NCI-H82 treated with DMSO at 0.1 percent for 48 hours (cell line): ENCODE measurements around the gene NAPEPLD.
"Not testable (repeated sequence)": the region's sequence is repeated elsewhere in the genome, so short reads cannot be mapped to it uniquely, and the experiment has no call there.

Experiments used
- DNase-seq: peaks from one replicate; lab custom pipeline; 2025; ENCODE audit not compliant: unreplicated experiment; lab: John Stamatoyannopoulos, UW

Gene NAPEPLD

DNA sequence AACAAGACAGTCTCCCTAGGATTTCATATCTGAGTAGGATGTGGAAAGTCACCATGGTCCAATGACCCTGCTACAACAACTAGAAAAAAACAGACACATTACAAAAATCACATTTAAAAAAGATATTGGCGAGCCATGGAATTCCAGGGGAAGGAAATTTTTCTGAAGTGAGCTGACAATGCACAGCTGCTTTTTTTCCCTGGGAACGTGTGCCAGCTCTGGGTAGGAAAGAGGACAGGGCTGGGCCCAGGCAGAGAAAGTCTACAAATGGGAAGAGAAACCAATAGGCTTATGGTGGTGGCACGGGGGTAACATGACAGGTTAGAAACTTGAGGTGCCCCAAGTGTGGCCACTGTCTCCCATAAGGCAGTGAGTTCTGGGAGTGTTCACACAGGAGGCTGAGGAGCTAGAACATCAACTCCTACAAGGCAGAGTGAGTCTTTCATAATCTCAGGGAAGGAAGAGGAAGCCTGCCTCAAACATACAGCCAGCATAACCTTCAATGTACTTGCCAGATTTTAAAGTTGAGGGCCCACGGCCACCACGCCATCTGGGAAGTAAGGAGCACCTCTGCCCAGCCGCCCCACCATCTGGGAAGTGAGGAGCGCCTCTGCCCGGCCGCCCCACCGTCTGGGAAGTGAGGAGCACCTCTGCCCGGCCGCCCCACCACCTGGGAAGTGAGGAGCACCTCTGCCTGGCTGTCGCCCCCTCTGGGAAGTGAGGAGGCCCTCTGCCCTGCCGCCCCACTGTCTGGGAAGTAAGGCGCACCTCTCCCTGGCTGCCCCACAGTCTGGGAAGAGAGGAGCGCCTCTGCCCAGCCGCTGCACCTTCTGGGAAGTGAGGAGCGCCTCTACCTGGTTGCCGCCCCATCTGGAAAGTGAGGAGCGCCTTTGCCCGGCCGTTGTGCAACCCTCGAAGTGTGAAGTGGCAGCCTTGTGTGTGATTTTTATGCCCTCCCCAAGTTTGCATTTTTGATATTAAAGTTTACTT is 80.2 kb downstream of the NAPEPLD start:
- DNase-seq = no peak

DNA sequence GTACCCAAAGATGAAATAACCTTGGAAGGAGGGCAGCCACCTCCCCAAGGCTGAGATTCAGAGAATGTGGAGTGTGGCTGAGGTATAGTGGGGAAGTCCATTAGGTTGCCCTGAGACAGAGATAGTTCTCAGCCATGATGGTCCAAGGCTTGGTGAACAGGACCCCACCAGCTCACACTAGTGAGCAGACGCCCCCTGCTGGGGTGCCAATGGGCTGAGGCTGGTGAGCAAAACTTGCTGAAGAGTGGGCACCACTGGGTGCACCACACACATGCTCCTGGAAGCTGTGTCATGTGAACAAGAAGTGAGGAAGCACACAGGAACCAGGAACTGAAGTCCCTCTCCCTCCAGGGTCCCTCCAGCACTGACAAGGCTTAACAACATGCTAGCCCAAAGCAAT is 83.2 kb downstream of the NAPEPLD start:
- no peak for DNase-seq

DNA sequence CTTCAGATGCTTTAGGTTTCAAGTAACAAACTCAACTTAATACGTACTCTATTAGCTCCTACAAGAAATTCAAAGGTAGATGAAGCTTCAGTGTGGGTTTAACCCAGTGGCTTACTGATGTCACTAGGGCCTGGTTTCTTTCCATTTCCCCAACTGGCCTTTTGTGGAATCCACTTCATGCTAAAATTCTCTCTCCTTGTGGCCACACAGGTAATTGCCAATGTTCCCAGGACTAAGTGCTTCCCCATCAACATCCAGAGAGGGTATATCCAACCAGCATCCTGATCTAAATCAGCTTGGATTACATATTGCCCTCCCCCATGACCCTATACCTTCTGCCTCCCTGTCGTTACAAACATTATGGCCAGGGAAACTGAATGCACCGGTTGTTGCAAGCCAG is 85.0 kb downstream of the NAPEPLD start:
- DNase-seq = no peak

DNA sequence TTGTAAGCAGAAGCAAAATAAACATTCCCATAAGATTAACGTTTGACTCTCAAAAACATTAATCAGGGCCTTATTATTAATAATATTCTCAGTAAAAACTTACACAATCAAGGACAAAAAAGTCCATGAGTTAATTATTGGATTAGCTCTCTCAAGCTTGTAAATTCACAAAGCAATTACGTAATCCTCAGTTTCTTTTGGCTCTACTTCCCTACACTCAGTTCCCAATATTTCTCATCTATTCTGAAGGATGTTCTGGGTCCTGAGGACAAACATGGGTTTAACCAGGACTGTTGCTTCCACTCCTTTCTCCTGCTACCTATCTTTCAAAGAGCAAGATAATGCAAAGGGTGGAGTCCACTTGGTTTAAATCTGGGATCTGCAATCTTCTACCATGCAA is 89.4 kb downstream of the NAPEPLD start:
- DNase-seq = no peak

DNA sequence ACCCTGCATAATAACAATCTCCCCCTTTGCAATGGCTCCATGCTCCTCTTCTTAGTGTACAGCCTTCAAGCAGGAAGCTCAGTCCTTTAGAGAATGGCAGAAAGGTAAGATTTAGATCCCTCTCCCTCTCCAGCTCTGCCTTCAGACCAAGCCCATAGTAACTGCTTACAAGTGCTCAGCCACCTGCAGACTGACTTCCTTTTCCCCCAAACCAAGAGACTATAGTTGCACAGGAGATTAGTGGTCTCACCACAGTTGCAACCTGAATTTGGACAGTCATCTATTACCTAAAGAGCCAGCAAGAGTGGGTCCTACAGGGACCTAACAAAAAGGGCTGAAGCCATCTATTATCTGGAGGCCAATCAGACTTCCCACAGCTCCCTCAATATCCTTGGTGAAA is 90.8 kb downstream of the NAPEPLD start:
- DNase-seq = no peak

DNA sequence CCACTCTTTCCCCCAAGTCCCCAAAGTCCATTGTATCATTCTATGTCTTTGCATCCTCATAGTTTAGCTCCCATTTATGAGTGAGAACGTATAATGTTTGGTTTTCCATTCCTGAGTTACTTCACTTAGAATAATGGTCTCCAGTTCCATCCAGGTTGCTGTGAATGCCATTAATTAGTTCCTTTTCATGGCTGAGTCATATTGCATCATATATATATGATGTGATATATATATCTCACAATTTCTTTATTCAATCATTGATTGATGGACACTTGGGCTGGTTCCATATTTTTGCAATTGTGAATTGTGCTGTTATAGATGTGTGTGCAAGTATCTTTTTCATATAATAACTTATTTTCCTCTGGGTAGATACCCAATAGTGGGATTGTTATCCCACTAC is 92.9 kb downstream of the NAPEPLD start:
- not testable (repeated sequence) for DNase-seq

DNA sequence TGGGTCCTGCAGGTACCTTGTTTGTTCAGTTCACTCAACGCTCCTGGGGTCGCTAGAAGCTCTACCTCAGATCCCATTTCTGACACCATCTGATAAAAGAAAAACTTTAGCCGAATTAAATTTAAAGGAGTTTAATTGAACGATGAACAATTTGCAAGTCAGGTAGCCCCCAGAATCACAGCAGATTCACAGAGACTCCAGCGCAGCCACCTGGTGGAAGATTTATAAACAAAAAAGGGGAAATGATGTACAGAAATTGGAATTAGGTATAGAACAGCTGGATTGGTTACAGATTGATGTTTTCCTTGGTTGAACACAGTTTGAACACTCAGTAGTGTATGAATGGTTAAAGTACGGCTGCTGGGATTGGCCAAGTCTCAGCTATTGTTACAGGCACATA is 97.4 kb downstream of the NAPEPLD start:
- no peak for DNase-seq
